Measurements from ENCODE around the gene PTPN1.

The PTPN1 gene

GRCh38 chr20:50535162-50535561, 25.0 kb downstream of the PTPN1 start:
- H3K36me3 ChIP-seq (ENCODE audit: insufficient read depth, low read length), result no peaks in the 10 kb centered on the region
- H3K79me2 ChIP-seq (ENCODE audit: insufficient read depth, low read length), result peaks cover 93% of the 10 kb centered on the region
- no peak overlapping the region for H3K4me2 ChIP-seq (ENCODE audit: low read depth, low read length, poor library complexity, severe bottlenecking)

DNA sequence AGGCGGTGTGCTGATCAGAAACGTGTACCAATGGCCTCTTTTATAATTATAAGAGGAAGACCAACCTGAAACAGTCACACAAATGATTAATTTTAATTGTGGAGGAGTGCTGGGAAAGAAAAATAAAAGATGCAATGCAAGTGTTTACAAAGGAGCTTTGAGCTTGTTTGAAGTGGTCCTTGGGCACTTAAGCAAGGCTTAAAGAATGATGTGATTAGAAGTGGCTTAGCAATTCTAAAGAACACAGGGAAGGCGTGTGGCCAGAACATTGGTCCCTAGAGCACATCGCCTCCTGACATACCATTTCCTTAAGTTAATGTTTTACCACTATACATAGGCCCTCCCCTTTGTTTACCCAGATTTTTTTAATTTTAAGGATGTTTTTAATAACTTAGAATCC, 26.1 kb downstream of the PTPN1 start:
- H3K79me2 ChIP-seq (ENCODE audit: insufficient read depth, low read length), result peaks cover 92% of the 10 kb centered on the region
- no peak overlapping the region for H2AFZ ChIP-seq (ENCODE audit: low read length)
- no peak overlapping the region for H3K9ac ChIP-seq (ENCODE audit: low read depth, low read length, poor library complexity, severe bottlenecking)

More at GRCh38 chr20:50535162-50535561, 25.0 kb downstream of the PTPN1 start:
- Histone ChIP-seq H3K27me3 (ENCODE audit: insufficient read depth, low read length, poor library complexity, severe bottlenecking) (no peaks in the 10 kb centered on the region), H3K9ac (ENCODE audit: low read depth, low read length, poor library complexity, severe bottlenecking) (no peak overlapping the region), H3K9me2 (replicated peaks; ENCODE audit: low read depth, low read length) (no peaks in the 10 kb centered on the region), H2AFZ (ENCODE audit: low read length) (no peak overlapping the region), H3F3A (ENCODE audit: low read depth) (no peaks in the 10 kb centered on the region), H3K4me3 (ENCODE audit: low read length, poor library complexity, severe bottlenecking) (no peak overlapping the region), H3K9me3 (ENCODE audit: insufficient read depth, low read depth, low read length) (no peaks in the 10 kb centered on the region), H3K4me1 (ENCODE audit: insufficient read depth, low read length, poor library complexity, severe bottlenecking) (peaks cover 4% of the 10 kb centered on the region), H4K20me1 (ENCODE audit: insufficient read depth, low read length, poor library complexity, severe bottlenecking) (peaks cover 26% of the 10 kb centered on the region)
- TF ChIP-seq EZH2phosphoT487 (IDR thresholded peaks at IDR 0.05; ENCODE audit: borderline replicate concordance) (no peak), CTCF (conservative IDR thresholded peaks at IDR 0.05; ENCODE audit: low read length) (no peak)

GRCh38 chr20:50537546-50538201, 27.5 kb downstream of the PTPN1 start:
- Histone ChIP-seq H3K79me2 (ENCODE audit: insufficient read depth, low read length) (peaks cover 92% of the 10 kb centered on the region), H4K20me1 (ENCODE audit: insufficient read depth, low read length, poor library complexity, severe bottlenecking) (peaks cover 22% of the 10 kb centered on the region), H3K36me3 (ENCODE audit: insufficient read depth, low read length) (peaks cover 8% of the 10 kb centered on the region; the same call in 1 of the 2 replicates), H3K4me1 (ENCODE audit: insufficient read depth, low read length, poor library complexity, severe bottlenecking) (peaks cover 11% of the 10 kb centered on the region), H3K9me2 (replicated peaks; ENCODE audit: low read depth, low read length) (no peaks in the 10 kb centered on the region), H3K9me3 (ENCODE audit: insufficient read depth, low read depth, low read length) (no peaks in the 10 kb centered on the region), H3K4me3 (ENCODE audit: low read length, poor library complexity, severe bottlenecking) (no peak overlapping the region), H3K4me2 (ENCODE audit: low read depth, low read length, poor library complexity, severe bottlenecking) (no peak overlapping the region), H2AFZ (ENCODE audit: low read length) (no peak overlapping the region), H3K27me3 (ENCODE audit: insufficient read depth, low read length, poor library complexity, severe bottlenecking) (no peaks in the 10 kb centered on the region), H3F3A (ENCODE audit: low read depth) (no peaks in the 10 kb centered on the region), H3K9ac (ENCODE audit: low read depth, low read length, poor library complexity, severe bottlenecking) (no peak overlapping the region)
- TF ChIP-seq CTCF (conservative IDR thresholded peaks at IDR 0.05; ENCODE audit: low read length), result no peak
- TF ChIP-seq EZH2phosphoT487 (IDR thresholded peaks at IDR 0.05; ENCODE audit: borderline replicate concordance), result no peak

More for the DNA sequence above, 26.1 kb downstream of the PTPN1 start:
- no peak for TF ChIP-seq EZH2phosphoT487 (IDR thresholded peaks at IDR 0.05; ENCODE audit: borderline replicate concordance)
- TF ChIP-seq CTCF (conservative IDR thresholded peaks at IDR 0.05; ENCODE audit: low read length), result no peak
- H3K27me3 ChIP-seq (ENCODE audit: insufficient read depth, low read length, poor library complexity, severe bottlenecking), result no peaks in the 10 kb centered on the region
- H3K4me3 ChIP-seq (ENCODE audit: low read length, poor library complexity, severe bottlenecking), result no peak overlapping the region
- peaks cover 6% of the 10 kb centered on the region; the same call in 1 of the 2 replicates for H3K36me3 ChIP-seq (ENCODE audit: insufficient read depth, low read length)
- H3K9me2 ChIP-seq (replicated peaks; ENCODE audit: low read depth, low read length), result no peaks in the 10 kb centered on the region
- no peak overlapping the region for H3K4me2 ChIP-seq (ENCODE audit: low read depth, low read length, poor library complexity, severe bottlenecking)
- H3K4me1 ChIP-seq (ENCODE audit: insufficient read depth, low read length, poor library complexity, severe bottlenecking), result peaks cover 9% of the 10 kb centered on the region
- peaks cover 22% of the 10 kb centered on the region for H4K20me1 ChIP-seq (ENCODE audit: insufficient read depth, low read length, poor library complexity, severe bottlenecking)
- no peaks in the 10 kb centered on the region for H3F3A ChIP-seq (ENCODE audit: low read depth)
- no peaks in the 10 kb centered on the region for H3K9me3 ChIP-seq (ENCODE audit: insufficient read depth, low read depth, low read length)
